GM21576 (cell line): ENCODE measurements around the gene LBP.
"Not testable (repeated sequence)": the region's sequence is repeated elsewhere in the genome, so short reads cannot be mapped to it uniquely, and the experiment has no call there.

Experiments
- ATAC-seq: cut with Tn5 transposase; IDR thresholded peaks from one replicate; pipeline ENCODE4 v1.9.1; 2021; ENCODE audit warnings: mild to moderate bottlenecking, moderate library complexity; ENCODE audit not compliant: unreplicated experiment

The LBP gene

GRCh38 chr20:38320221-38320620 lies 26.1 kb upstream of the LBP start:
- no peak for ATAC-seq

GRCh38 chr20:38321959-38322598 lies 24.2 kb upstream of the LBP start:
- no peak for ATAC-seq

GRCh38 chr20:38324159-38324558 lies 22.1 kb upstream of the LBP start:
- no peak for ATAC-seq

GRCh38 chr20:38325167-38325566 lies 21.1 kb upstream of the LBP start:
- ATAC-seq: no peak

- no peak for ATAC-seq
Observed at GRCh38 chr20:38325905-38326304, 20.4 kb upstream of the LBP start.

- ATAC-seq: no peak
Observed at GRCh38 chr20:38326309-38326708, 20.0 kb upstream of the LBP start.

GRCh38 chr20:38330638-38331037 lies 15.6 kb upstream of the LBP start:
- no peak for ATAC-seq

- no peak for ATAC-seq
Observed at GRCh38 chr20:38331245-38331644, 15.0 kb upstream of the LBP start.

- no peak for ATAC-seq
Observed at GRCh38 chr20:38331814-38332213, 14.5 kb upstream of the LBP start.

- no peak for ATAC-seq
Observed at GRCh38 chr20:38334016-38334415, 12.3 kb upstream of the LBP start.

GRCh38 chr20:38336726-38337125 lies 9.6 kb upstream of the LBP start:
- no peak for ATAC-seq

- no peak for ATAC-seq
Observed at GRCh38 chr20:38337561-38338140, 8.6 kb upstream of the LBP start.

- ATAC-seq: no peak
Observed at GRCh38 chr20:38338849-38339520, 7.3 kb upstream of the LBP start.

- ATAC-seq: not testable (repeated sequence)
Observed at GRCh38 chr20:38339521-38339896, 6.8 kb upstream of the LBP start.

GRCh38 chr20:38339997-38340396 lies 6.3 kb upstream of the LBP start:
- no peak for ATAC-seq

GRCh38 chr20:38340693-38341092 lies 5.6 kb upstream of the LBP start:
- no peak for ATAC-seq

GRCh38 chr20:38342216-38342615 lies 4.1 kb upstream of the LBP start:
- ATAC-seq: no peak

- ATAC-seq: no peak
Observed at GRCh38 chr20:38342713-38343310, 3.5 kb upstream of the LBP start.

GRCh38 chr20:38343311-38344106 lies 2.8 kb upstream of the LBP start:
- no peak for ATAC-seq

GRCh38 chr20:38344107-38344701 lies 2.1 kb upstream of the LBP start:
- ATAC-seq: no peak

- ATAC-seq: no peak
Observed at GRCh38 chr20:38345643-38346042, 639 bp upstream of the LBP start.
